HG03095 (cell line): ENCODE data around the gene ADAMTSL4.

Experiments used
- ATAC-seq: cut with Tn5 transposase; IDR thresholded peaks from one replicate; pipeline ENCODE4 v1.9.1; 2021; ENCODE audit warnings: moderate library complexity; ENCODE audit not compliant: unreplicated experiment

The ADAMTSL4 gene

DNA sequence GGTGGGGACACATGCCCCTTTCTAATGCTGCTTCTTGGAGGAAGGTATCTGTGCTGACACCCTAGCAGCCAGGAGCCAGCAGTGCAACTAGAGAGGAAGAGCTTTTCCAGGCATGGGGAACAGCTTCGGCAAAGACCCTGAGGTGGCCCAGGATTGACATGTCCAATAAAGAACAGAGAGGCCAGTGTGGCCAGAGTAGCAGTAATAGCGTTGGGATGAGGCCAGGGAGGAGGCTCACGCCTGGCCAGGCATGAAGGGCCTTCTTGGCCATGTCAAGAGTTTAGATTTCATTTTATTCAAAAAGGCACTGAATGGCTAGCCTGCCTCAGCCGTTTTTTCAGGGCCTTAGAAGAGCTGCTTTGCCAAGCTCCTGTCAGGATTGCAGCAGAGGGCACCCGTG, 16.3 kb upstream of the ADAMTSL4 start:
- ATAC-seq: no peak

DNA sequence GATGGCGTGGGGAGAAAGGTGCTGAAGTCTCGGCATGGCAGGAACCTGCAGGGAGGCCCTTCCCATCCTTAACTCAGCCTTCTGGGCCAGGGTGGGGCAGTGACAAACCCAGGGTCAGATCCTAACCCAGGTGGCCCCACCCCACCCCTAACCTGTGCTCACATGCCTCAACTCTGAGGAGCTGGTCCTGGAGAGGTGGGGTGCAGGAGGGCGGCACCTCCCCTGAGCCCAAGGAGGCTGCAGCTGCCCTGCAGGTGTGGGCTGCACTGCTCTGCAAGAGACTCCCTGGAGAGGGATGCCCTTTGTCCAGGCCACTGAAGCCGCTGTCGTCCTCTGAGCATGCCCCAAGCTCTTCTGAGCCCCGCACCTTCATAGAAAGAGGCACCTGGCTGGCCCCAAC, 15.2 kb upstream of the ADAMTSL4 start:
- ATAC-seq: no peak

DNA sequence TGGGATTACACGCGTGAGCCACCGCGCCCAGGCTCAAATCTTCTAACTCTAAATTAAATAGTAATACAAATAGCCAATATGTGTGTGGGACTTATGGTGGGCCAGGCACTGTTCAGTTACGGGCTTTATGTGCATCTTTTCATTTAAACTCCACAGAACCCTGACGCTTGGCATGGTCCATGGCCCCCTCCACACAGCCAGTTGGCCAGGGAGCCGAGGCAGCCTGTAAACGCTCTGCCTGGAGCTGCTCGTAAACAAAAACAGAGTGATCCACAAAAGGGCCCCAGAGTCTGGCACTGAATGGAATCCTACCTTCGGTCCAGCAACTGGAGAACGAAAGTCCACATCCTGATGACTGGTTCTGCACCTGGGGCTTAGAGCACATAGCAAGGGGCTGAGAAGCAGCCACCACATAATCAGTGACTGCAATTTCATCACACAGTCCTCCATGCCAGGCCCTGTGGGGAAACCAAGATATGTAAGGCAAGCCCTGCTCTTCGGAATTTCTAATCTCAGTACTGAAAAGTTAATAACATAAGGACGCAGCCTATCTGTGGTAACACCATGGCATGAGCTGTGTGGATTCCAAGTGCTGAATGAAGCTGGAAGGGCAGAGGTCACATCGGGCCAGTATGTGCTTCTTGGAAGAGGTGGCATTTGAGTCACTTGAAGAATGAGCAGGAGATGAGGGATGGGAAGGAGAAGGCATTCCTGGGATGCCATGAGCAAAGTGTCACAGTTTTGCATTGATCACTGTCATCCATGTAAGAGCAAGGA, 13.5 kb upstream of the ADAMTSL4 start:
- ATAC-seq: no peak

DNA sequence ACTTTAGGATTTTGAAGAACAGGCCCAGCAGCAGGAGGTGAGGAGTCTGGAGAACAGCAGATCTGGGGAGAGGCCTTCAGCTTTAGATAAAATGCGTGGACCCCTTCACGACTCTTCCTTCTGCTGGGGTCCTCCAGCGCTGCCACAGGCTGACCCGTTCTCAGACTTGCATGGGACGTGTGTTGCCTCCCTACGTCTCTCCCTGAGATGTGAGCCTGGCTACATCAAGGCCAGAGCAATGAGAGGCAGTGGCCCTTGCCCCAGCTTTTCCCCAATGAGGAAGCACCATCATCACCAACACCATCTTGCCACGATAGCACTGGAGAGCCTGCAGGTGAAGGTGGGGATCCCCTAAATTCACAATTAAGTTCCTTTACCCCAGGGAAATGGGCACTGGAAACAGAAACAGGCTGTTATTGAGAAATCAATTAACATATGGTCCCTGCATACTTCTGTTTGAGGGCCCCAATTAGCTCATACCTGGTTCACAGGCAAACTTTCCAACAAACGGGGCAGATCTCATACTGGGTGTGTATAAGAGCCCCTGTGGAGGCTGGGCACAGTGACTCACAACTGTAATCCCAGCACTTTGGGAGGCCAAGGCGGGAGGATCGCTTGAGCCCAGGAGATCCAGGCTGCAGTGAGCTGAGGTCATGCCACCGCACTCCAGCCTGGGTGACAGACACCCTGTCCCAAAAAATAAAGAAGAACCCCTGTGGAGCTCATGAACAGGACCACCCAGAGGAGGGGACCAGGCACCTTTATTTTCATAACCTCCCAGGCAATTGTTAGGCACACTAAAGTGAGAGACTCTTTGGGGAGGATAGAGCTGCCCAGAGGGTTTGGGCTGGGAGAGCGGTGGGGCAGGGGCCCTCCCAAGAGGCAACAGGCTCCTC, 12.1 kb upstream of the ADAMTSL4 start:
- ATAC-seq: no peak

DNA sequence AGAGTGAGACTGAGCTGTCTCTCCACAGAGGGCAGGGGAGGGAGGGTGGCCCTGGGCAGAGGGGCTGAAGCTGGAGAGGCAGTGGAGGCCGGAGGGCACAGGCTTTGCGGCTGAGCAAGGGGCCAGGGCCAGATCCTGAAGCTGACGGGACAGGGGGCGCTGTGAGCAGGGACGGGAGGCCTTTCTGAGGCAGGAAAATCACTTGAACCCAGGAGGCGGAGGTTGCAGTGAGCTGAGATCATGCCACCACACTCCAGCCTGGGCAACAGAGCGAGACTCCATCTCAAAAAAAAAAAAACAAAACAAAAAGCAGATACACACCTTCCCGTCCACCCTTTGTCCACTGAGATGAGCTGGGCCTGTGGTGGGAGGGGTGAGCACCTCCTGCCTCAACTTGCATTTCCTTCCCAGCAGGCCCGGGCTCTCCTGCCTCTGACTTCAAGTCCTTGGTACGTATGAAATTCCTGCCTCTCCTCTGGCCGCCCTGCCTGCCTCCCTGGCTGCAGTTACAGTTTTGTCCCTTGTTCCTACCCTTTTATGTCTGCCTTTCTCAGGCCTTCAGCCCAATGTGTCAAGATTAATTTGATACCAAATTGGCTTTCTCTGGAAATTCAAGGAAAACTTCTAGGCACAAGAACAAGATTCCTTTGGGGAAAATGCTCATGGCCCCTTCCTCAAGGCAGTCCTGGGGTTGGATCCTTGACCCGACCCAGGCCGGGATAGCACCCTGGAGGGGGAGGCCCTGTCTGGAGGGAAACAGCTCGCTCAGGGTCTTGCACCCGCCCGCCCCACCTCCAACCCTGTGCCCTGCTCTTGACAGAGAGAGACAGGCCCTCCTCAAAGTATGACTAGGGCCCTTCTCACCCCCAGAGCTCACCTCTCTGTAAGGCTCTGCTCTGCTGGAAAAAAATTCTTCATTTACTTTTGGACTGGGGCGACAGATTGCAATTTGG, 11.2 kb upstream of the ADAMTSL4 start:
- no peak for ATAC-seq

DNA sequence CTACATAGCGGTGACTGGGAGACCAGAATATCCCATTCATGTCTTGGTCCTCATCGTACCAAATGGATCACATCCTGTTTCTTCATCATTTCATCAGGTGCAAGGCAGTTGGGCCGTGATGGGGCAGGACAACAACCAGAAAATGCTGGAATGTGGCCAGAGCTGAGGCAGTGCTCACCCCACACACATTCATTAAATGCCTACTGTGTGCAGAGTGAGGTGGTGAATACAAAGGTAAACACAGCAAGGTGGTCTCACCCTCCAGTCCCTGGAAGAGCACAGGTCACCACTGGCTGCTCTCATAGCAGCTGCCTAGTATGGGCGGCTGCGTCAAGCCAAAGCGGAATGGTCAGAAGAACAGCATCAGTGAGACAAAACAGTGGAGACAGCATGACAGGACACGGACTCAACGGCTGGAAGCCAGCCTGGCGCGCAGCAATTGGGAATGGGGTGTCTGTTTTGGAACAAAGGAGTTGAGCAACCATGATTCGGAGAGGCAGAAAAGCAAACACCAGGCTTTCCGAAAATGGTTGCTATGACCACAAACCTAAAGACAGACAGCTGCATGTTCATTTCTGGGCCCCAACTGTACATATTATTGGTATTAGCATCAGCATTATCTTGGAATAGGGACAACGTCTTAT, 5.6 kb upstream of the ADAMTSL4 start:
- no peak for ATAC-seq

DNA sequence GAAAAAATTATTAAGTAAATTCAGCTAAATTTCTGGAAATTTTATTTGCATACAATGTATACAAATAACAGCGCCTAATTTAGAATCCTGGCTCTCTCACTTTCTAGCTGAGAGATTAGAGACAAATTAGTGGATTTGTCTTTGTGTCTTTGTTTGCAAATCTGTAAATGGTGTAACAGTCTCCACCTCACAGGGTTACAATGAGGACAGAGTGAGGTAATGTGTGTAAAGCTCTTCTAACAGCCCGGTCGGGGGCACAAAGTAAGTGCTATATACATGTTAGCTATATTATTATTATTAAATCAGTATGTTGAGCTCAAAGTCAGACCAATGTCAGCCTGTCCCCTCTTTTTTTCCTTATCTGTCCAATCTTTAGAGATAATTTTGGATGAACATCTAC, 5.0 kb upstream of the ADAMTSL4 start:
- no peak for ATAC-seq

DNA sequence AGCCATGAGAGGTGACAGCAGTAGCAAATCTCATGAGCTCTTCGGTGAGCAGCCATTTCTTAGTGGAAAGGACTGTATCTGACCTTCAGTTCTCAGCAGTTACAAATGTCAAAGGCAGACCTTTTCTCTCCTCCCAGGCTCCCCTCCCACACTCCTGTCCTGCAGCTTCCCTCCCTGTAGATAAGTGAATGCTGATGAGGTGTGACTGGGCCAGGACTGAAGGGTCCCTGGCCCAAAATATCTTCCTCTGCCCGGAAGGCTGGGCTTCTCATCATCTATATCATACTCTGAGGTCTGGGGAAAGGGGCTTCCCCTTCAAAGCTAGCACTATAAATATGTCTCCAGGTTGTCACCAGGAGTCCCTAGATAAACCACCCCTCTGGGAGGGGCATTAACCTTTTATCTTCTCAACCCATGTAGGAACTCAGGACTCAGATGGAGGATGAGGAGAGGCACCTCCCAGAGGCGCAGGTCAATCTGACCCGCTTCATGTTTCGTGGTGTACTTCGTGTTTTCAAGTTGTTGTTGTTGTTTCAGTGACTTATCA, 3.6 kb upstream of the ADAMTSL4 start:
- no peak for ATAC-seq

DNA sequence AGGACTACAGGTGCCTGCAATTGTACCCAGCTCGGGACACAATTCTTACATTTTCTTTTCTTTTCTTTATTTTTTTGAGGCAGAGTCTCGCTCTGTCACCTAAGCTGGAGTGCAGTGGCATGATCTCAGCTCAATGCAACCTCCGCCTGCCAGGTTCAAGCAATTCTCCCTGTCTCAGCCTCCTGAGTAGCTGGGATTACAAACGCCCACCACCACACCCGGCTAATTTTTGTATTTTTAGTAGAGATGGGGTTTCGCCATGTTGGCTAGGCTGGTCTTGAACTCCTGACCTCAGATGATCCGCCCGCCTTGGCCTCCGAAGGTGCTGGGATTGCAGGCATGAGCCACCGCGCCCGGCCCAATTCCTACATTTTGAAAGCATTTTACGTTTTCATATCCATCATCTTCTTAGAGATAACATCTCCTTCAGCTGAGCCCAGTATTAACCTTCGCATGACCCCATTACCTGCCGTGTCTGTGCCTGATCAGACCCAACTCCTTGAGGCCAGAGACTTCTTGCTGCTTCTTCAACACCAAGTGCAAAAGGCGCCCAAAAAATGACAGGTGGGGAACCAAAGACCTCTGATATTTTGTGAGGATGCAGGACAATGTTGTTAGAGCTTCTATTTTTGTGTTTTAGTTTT, 2.8 kb upstream of the ADAMTSL4 start:
- no peak for ATAC-seq

DNA sequence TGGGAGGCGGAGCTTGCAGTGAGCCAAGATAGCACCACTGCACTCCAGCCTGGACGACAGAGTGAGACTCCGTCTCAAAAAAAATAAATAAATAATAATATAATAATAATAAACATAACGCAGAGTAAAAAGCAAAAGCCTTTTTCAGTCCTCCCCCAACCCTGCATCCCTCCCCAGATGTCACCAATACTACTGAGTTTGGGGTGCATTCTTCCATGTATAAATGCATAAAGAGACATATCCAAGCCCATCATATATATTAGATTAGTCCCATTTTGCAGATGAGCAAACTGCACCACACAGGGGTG, 930 bp upstream of the ADAMTSL4 start:
- no peak for ATAC-seq

DNA sequence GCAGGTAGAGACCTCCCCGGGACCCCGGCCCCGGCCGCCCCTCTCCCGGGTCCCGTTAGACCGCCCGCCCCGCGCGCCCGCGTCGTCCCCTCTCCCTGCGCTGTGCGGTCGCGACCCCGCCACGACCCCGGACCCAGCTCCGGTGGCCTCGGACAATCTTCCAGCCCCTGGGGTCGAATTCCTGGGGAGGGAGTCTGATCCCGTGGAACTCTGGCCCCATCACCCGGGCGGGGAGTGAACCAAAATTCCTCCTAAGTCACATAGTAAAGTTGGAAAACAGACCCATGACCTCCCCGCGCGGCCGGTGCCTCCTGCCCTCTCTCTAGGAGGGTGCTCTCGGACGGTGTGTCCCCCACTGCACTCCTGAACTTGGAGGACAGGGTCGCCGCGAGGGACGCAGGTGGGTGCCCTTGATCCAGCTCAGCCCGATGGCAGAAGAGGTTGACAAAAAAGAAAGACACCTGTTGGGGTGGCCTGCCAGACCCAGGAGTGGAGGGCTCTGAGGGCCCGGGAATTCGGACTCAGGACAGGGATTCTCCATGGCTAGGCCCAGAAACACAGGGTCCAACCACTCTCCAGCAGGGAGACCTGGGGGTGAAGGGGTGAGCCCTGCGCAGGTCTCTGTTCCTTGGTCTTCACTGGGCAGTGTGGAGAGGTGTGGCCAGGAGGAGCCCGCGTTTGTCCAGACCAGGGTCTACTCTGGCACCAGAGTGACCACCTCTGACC, 451 bp downstream of the ADAMTSL4 start:
- ATAC-seq: no peak

DNA sequence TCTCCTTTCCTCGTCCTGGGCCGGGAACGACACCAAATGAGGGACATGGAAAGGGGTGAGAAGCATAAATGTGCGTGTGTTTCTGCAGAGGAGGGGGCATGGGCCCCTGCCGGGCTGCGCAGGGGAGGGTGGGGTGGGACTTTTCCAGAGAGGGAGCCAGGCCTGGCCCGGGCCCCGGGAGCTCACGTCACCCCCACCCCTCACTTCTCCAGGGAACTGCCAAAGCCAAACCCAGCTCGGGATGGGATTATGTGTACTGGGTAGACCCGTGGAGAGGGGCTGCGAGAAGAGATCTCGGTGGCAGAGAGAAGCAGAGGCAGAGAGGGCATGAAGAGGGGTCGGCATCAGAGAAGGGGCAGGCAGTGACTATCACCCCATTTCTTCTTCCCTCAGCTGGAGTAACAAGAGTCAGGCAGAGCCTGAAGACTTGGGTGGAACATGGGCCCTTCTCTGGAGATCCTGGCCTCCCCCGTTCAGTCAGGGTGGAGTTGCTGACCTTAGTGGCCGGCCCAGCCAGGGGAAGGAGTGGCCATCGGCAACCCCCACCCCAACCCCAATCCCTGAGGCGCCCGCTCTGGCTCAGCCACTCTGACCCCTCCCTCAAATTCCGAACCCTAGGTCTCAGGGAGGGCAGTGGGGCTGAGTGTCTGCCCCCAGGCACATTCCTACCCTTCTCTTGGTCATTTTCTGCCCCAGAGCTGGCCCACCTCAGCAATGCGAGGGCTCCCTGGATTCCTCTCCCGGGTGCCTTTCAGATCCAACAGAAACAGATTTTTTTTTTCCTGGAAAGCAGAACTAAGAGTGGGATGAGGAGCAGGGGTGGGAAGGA, 1.2 kb downstream of the ADAMTSL4 start:
- ATAC-seq: no peak

DNA sequence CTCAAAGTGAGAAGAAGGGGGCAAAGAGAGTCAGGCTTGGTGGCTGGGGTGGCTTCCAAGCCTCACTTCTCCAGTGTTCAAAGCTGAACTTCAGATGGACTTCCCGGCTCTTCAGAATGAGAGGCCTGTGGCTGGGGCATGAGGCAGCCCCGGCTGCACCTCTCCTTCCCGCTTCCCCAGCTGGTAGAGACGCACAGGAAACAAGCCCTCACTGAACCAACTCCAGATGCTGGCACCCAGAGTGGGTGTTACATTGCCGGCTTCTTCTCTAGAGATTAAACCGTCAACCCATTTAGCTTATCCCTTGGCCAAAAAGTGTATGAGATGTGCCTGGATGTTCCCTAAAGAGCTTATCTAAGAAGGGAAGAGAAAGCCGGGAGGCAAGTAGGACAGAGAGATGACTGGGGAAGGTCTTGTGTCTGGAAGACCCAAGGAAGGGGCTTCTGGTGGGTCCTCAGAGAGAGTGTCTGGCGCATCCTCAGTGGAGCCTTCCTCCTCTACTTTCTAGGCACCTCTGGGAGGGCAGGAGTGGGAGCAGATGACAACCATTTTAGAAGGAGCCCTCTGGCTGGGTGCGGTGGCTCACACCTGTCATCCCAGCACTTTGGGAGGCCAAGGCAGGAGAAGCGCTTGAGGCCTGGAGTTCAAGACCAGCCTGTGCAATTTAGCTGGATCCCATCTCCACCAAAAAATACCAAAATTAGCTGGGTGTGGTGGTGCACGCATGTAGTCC, 2.0 kb downstream of the ADAMTSL4 start:
- no peak for ATAC-seq

DNA sequence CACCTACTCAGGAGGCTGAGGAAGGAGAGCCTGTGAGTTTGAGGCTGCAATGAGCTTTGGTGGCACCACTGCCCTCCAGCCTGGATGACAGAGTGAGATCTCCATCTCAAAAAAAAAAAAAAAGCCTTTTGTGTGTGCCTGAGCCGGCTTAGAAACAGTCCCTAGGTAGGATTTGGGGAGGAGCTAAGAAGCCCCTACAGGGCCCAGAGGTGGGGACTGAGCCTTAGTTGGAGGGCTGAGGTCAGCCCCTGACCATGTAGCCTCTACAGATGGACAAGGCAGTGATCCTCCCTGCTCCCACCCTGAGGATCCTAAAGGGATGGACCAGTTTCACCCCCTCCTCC, 2.5 kb downstream of the ADAMTSL4 start:
- no peak for ATAC-seq

DNA sequence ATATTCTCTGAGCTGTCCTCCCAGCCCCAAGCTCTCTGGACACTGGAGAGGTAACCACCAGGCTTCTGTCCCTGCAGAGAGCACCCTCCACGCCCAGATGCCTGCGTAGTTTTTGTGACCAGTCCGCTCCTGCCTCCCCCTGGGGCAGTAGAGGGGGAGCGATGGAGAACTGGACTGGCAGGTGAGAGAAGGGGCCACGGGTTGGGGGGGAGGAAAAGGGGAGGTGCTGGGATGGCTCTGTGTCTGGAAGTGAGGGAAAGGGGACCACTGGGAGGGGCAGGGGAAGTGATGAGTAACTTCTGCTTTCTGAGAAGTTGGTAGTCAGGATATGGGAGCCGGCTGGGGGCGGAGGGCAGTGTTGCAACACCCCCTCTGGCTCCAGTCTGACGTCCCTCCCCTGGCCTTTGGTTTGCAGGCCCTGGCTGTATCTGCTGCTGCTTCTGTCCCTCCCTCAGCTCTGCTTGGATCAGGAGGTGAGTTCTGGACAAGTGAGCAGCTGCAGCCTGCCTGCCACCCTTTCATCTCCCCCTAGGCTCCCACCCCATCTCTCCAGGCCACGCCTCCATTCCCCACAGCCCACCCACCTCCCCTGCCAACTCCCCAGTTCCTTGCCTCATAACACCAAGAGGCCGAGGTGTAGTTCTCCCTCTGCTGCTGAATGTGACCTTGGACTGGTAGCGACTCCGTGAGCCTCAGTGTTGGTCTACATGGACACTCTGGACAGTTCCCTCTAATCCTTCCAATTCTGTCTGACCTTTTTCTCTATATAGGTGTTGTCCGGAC, 3.1 kb downstream of the ADAMTSL4 start:
- ATAC-seq: no peak

DNA sequence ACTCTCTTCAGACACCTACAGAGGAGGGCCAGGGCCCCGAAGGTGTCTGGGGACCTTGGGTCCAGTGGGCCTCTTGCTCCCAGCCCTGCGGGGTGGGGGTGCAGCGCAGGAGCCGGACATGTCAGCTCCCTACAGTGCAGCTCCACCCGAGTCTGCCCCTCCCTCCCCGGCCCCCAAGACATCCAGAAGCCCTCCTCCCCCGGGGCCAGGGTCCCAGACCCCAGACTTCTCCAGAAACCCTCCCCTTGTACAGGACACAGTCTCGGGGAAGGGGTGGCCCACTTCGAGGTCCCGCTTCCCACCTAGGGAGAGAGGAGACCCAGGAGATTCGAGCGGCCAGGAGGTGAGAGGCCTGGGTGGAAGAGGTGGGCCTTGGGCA, 3.7 kb downstream of the ADAMTSL4 start:
- ATAC-seq: no peak

DNA sequence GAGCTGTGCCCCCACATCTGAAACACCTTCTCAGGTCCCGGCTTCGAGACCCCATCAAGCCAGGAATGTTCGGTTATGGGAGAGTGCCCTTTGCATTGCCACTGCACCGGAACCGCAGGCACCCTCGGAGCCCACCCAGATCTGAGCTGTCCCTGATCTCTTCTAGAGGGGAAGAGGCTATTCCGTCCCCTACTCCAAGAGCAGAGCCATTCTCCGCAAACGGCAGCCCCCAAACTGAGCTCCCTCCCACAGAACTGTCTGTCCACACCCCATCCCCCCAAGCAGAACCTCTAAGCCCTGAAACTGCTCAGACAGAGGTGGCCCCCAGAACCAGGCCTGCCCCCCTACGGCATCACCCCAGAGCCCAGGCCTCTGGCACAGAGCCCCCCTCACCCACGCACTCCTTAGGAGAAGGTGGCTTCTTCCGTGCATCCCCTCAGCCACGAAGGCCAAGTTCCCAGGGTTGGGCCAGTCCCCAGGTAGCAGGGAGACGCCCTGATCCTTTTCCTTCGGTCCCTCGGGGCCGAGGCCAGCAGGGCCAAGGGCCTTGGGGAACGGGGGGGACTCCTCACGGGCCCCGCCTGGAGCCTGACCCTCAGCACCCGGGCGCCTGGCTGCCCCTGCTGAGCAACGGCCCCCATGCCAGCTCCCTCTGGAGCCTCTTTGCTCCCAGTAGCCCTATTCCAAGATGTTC, 4.3 kb downstream of the ADAMTSL4 start:
- ATAC-seq: no peak
